Mesothelial cell of epicardium (in vitro differentiated cells): ENCODE data around the gene ADGRV1. TPM values are rescaled to one million over a fixed set of nuclear protein-coding genes. Genes with fewer than 3 reads are reported as not detected.

Experiments used
- DNase-seq, 2 experiments: peaks; one replicate each; pipeline ENCODE4 v3.0.0; 2021; ENCODE audit warnings: low spot score in 2 of 2; ENCODE audit not compliant: unreplicated experiment in 2 of 2
- H3K27ac Mint-ChIP-seq: 2 replicates; pipeline ENCODE4 v1.8.0; 2021; ENCODE audit warnings: mixed read lengths
- H3K27me3 Mint-ChIP-seq: 2 replicates; pipeline ENCODE4 v1.8.0; 2021; ENCODE audit warnings: low read depth, mixed read lengths
- H3K36me3 Mint-ChIP-seq: 2 replicates; pipeline ENCODE4 v1.8.0; 2021; ENCODE audit warnings: mixed read lengths
- H3K4me1 Mint-ChIP-seq: 2 replicates; pipeline ENCODE4 v1.8.0; 2021; ENCODE audit warnings: mixed read lengths
- H3K4me3 Mint-ChIP-seq: 2 replicates; pipeline ENCODE4 v1.8.0; 2021; ENCODE audit warnings: mild to moderate bottlenecking, moderate library complexity, mixed read lengths
- H3K9me3 Mint-ChIP-seq: 2 replicates; pipeline ENCODE4 v1.8.0; 2021; ENCODE audit warnings: mixed read lengths
- total RNA-seq: library from RNA; stranded (reverse); gene quantifications from 3 replicates; pipeline ENCODE4 v1.2.1, GENCODE V29; 2021
- TF ChIP-seq, protein P1 (sequence below): fragments of 200-600 bp; sonication (generic); IDR thresholded peaks from one replicate; pipeline ENCODE4 v1.5.0; 2021; ENCODE audit warnings: antibody characterized with exemption; ENCODE audit not compliant: unreplicated experiment

ADGRV1 gene
- total RNA-seq, 1 donor from 2014 or later = 25.4 TPM

- Mint-ChIP-seq H3K9me3 (peaks cover 4% of the 10 kb centered on the region), H3K4me3 (no peak overlapping the region), H3K27ac (no peak overlapping the region), H3K36me3 (peaks cover 5% of the 10 kb centered on the region), H3K4me1 (peaks cover 5% of the 10 kb centered on the region), H3K27me3 (no peaks in the 10 kb centered on the region)
- no peak for DNase-seq
- TF ChIP-seq, protein P1, sequence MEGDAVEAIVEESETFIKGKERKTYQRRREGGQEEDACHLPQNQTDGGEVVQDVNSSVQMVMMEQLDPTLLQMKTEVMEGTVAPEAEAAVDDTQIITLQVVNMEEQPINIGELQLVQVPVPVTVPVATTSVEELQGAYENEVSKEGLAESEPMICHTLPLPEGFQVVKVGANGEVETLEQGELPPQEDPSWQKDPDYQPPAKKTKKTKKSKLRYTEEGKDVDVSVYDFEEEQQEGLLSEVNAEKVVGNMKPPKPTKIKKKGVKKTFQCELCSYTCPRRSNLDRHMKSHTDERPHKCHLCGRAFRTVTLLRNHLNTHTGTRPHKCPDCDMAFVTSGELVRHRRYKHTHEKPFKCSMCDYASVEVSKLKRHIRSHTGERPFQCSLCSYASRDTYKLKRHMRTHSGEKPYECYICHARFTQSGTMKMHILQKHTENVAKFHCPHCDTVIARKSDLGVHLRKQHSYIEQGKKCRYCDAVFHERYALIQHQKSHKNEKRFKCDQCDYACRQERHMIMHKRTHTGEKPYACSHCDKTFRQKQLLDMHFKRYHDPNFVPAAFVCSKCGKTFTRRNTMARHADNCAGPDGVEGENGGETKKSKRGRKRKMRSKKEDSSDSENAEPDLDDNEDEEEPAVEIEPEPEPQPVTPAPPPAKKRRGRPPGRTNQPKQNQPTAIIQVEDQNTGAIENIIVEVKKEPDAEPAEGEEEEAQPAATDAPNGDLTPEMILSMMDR = no peak
Observed at GRCh38 chr5:91077623-91078022, 519.0 kb downstream of the ADGRV1 start.

GRCh38 chr5:91079037-91079436 lies 520.4 kb downstream of the ADGRV1 start:
- Mint-ChIP-seq H3K9me3 (peaks cover 4% of the 10 kb centered on the region), H3K27ac (no peak overlapping the region), H3K27me3 (no peaks in the 10 kb centered on the region), H3K36me3 (peaks cover 5% of the 10 kb centered on the region), H3K4me3 (no peak overlapping the region), H3K4me1 (peaks cover 5% of the 10 kb centered on the region)
- TF ChIP-seq, protein P1 = no peak
- DNase-seq = no peak

- H3K4me3 Mint-ChIP-seq = no peak overlapping the region
- no peak overlapping the region for H3K27ac Mint-ChIP-seq
- DNase-seq = no peak
- H3K9me3 Mint-ChIP-seq = no peaks in the 10 kb centered on the region
- no peaks in the 10 kb centered on the region for H3K27me3 Mint-ChIP-seq
- TF ChIP-seq, protein P1 = no peak
- no peaks in the 10 kb centered on the region for H3K36me3 Mint-ChIP-seq
- H3K4me1 Mint-ChIP-seq = no peaks in the 10 kb centered on the region
Observed at GRCh38 chr5:91089758-91090157, 531.2 kb downstream of the ADGRV1 start.

DNA sequence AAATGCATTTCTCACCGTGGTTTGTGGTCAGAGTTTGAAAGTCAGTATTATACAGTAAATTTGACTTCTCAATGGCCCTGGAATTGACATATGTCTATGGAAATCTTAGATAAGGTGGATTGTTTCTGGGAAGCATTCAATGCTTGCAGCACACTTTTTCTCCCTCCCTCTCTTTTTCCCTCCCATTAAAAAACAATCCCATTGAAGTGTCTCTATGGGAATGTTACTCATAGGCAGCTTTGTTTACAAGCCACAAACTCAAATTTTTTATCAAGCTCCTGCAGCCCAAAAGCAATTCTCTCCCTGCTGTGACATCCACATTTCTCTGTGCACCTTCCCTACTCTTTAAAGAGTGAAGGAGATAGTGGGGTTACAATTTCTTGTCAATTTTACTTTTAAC lies 532.4 kb downstream of the ADGRV1 start:
- Mint-ChIP-seq H3K9me3 (no peaks in the 10 kb centered on the region), H3K27me3 (no peaks in the 10 kb centered on the region), H3K4me3 (no peak overlapping the region), H3K36me3 (no peaks in the 10 kb centered on the region), H3K27ac (no peak overlapping the region), H3K4me1 (no peaks in the 10 kb centered on the region)
- DNase-seq = no peak
- TF ChIP-seq, protein P1 = no peak

GRCh38 chr5:91091471-91092234 lies 533.1 kb downstream of the ADGRV1 start:
- Mint-ChIP-seq H3K9me3 (no peaks in the 10 kb centered on the region), H3K4me1 (peaks cover 2% of the 10 kb centered on the region), H3K27ac (no peak overlapping the region), H3K27me3 (no peaks in the 10 kb centered on the region), H3K4me3 (no peak overlapping the region), H3K36me3 (no peaks in the 10 kb centered on the region)
- DNase-seq = no peak
- TF ChIP-seq, protein P1 = no peak
